OCI-LY1 (cell line): Measurements from ENCODE around the gene RAPGEF2.

Experiments used
- H2AFZ ChIP-seq: fragments of 200-600 bp; sonication (generic), shearing (Covaris generic); 2 replicates; pipeline ENCODE4 v1.6.0; 2014; ENCODE audit warnings: antibody characterized with exemption, mild to moderate bottlenecking, low read length
- H3F3A ChIP-seq: fragments of 200-600 bp; sonication (generic), shearing (Covaris generic); 2 replicates; pipeline ENCODE4 v1.6.0; 2014; ENCODE audit warnings: mild to moderate bottlenecking, antibody characterized with exemption, low read length, moderate library complexity; ENCODE audit not compliant: insufficient read depth
- H3K27ac ChIP-seq: fragments of 200-600 bp; sonication (generic); 2 replicates; pipeline ENCODE4 v1.5.1; 2014; ENCODE audit warnings: low read length, mixed run types, mild to moderate bottlenecking, low read depth; ENCODE audit not compliant: poor library complexity, severe bottlenecking
- H3K27me3 ChIP-seq: fragments of 200-600 bp; sonication (generic); 2 replicates; pipeline ENCODE4 v1.6.0; 2014; ENCODE audit warnings: antibody characterized with exemption, mild to moderate bottlenecking, low read length, moderate library complexity; ENCODE audit not compliant: insufficient read depth
- H3K36me3 ChIP-seq: fragments of 200-600 bp; sonication (generic); 2 replicates; pipeline ENCODE4 v1.6.1; 2014; ENCODE audit warnings: mild to moderate bottlenecking, antibody characterized with exemption, low read length, moderate library complexity, mixed read lengths; ENCODE audit not compliant: insufficient read depth
- H3K4me1 ChIP-seq: fragments of 200-600 bp; sonication (generic); 2 replicates; pipeline ENCODE4 v1.5.1; 2014; ENCODE audit warnings: mild to moderate bottlenecking, low read length, moderate library complexity; ENCODE audit not compliant: insufficient read depth, severe bottlenecking
- H3K4me2 ChIP-seq: fragments of 200-600 bp; sonication (generic), shearing (Covaris generic); 2 replicates; pipeline ENCODE4 v1.6.1; 2014; ENCODE audit warnings: low read length
- H3K4me3 ChIP-seq: fragments of 200-600 bp; sonication (generic); 2 replicates; pipeline ENCODE4 v1.5.1; 2014; ENCODE audit warnings: low read length, low read depth, mild to moderate bottlenecking, mixed read lengths; ENCODE audit not compliant: poor library complexity, severe bottlenecking
- H3K79me2 ChIP-seq: fragments of 200-600 bp; shearing (Covaris generic); 2 replicates; pipeline ENCODE4 v1.6.1; 2016; ENCODE audit warnings: mixed run types, low read length, mixed read lengths; ENCODE audit not compliant: insufficient read depth
- H3K9ac ChIP-seq: fragments of 200-600 bp; sonication (generic), shearing (Covaris generic); 2 replicates; pipeline ENCODE4 v1.6.1; 2014; ENCODE audit warnings: mild to moderate bottlenecking, low read length, mixed read lengths
- H3K9me2 ChIP-seq: fragments of 200-600 bp; sonication (generic), shearing (Covaris generic); 2 replicates; pipeline ENCODE4 v1.6.1; 2014; ENCODE audit warnings: low read depth, mild to moderate bottlenecking, low read length, mixed read lengths
- H3K9me3 ChIP-seq: fragments of 200-600 bp; shearing (Covaris generic); 2 replicates; pipeline ENCODE4 v1.6.1; 2014; ENCODE audit warnings: low read length, mixed read lengths
- H4K20me1 ChIP-seq: fragments of 200-600 bp; sonication (generic), shearing (Covaris generic); 2 replicates; pipeline ENCODE4 v1.6.0; 2016; ENCODE audit warnings: mild to moderate bottlenecking, low read length; ENCODE audit not compliant: insufficient read depth
- EZH2 ChIP-seq: fragments of 200-600 bp; sonication (generic), shearing (Covaris generic); IDR thresholded peaks from 2 replicates; pipeline ENCODE4 v1.8.0; 2017; ENCODE audit warnings: borderline replicate concordance, mixed run types, mild to moderate bottlenecking, antibody characterized with exemption, low read length, moderate library complexity, mixed read lengths
- TF ChIP-seq, protein P1 (sequence below): fragments of 200-600 bp; sonication (generic), shearing (Covaris generic); IDR thresholded peaks from 2 replicates; pipeline ENCODE4 v1.5.1; 2017; ENCODE audit warnings: mild to moderate bottlenecking, antibody characterized with exemption, low read length, moderate library complexity, mixed read lengths

Gene RAPGEF2

DNA sequence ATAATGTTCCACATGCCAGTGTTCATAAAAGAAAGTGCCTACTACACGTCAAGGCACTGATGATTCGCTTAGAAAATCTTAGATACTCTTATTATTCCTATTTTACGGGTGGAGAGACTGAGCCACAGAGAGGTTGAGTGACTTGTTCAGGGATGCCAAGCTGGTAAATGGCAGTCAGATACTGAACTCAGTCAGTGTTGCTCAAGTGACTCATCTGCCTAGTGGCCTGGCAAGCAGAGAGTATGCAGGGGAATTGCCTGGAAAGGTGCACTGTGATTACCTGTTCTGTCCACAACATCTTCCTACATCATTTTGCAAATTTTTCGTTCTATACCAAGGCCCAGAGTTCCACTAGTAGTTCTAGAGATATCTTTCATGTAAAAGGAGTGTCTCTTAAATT is 68.4 kb downstream of the RAPGEF2 start:
- H3K4me1 ChIP-seq, result no peaks in the 10 kb centered on the region
- no peaks in the 10 kb centered on the region for H3F3A ChIP-seq
- TF ChIP-seq EZH2, result no peak
- TF ChIP-seq, protein P1, sequence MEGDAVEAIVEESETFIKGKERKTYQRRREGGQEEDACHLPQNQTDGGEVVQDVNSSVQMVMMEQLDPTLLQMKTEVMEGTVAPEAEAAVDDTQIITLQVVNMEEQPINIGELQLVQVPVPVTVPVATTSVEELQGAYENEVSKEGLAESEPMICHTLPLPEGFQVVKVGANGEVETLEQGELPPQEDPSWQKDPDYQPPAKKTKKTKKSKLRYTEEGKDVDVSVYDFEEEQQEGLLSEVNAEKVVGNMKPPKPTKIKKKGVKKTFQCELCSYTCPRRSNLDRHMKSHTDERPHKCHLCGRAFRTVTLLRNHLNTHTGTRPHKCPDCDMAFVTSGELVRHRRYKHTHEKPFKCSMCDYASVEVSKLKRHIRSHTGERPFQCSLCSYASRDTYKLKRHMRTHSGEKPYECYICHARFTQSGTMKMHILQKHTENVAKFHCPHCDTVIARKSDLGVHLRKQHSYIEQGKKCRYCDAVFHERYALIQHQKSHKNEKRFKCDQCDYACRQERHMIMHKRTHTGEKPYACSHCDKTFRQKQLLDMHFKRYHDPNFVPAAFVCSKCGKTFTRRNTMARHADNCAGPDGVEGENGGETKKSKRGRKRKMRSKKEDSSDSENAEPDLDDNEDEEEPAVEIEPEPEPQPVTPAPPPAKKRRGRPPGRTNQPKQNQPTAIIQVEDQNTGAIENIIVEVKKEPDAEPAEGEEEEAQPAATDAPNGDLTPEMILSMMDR, result no peak
- no peak overlapping the region for H3K4me3 ChIP-seq
- H4K20me1 ChIP-seq, result no peaks in the 10 kb centered on the region
- no peak overlapping the region for H3K27ac ChIP-seq
- H2AFZ ChIP-seq, result no peak overlapping the region
- no peaks in the 10 kb centered on the region for H3K9me2 ChIP-seq
- no peak overlapping the region for H3K9ac ChIP-seq
- no peak overlapping the region for H3K4me2 ChIP-seq
- no peaks in the 10 kb centered on the region for H3K36me3 ChIP-seq
- no peaks in the 10 kb centered on the region for H3K79me2 ChIP-seq
- H3K27me3 ChIP-seq, result no peaks in the 10 kb centered on the region
- H3K9me3 ChIP-seq, result no peaks in the 10 kb centered on the region

DNA sequence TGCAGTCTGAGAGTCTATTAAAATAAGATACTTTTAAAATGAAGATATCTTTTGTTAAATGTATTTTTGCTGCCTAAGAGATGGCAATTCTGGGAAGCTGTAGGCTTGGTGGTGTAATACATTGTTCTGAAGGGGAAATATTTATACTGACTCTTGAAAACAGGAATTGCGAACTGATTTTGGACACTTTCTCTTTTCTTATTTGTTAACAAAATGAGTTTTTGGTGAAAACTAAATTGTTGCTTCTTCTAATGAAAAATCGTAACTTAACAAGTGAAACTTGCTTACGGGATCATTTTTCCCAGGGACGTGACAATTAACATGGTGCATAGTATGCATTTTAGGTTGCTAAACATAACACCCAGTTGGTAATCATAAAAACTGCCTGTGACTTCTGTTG is 71.0 kb downstream of the RAPGEF2 start:
- H3F3A ChIP-seq, result no peaks in the 10 kb centered on the region
- no peaks in the 10 kb centered on the region for H3K36me3 ChIP-seq
- no peak overlapping the region for H3K4me3 ChIP-seq
- H3K4me1 ChIP-seq, result no peaks in the 10 kb centered on the region
- no peak overlapping the region for H3K27ac ChIP-seq
- no peak overlapping the region for H3K4me2 ChIP-seq
- no peaks in the 10 kb centered on the region for H3K9me3 ChIP-seq
- no peak overlapping the region for H3K9ac ChIP-seq
- H3K27me3 ChIP-seq, result no peaks in the 10 kb centered on the region
- no peaks in the 10 kb centered on the region for H3K79me2 ChIP-seq
- H2AFZ ChIP-seq, result no peak overlapping the region
- TF ChIP-seq, protein P1, result no peak
- TF ChIP-seq EZH2, result no peak
- H4K20me1 ChIP-seq, result no peaks in the 10 kb centered on the region
- H3K9me2 ChIP-seq, result no peaks in the 10 kb centered on the region

DNA sequence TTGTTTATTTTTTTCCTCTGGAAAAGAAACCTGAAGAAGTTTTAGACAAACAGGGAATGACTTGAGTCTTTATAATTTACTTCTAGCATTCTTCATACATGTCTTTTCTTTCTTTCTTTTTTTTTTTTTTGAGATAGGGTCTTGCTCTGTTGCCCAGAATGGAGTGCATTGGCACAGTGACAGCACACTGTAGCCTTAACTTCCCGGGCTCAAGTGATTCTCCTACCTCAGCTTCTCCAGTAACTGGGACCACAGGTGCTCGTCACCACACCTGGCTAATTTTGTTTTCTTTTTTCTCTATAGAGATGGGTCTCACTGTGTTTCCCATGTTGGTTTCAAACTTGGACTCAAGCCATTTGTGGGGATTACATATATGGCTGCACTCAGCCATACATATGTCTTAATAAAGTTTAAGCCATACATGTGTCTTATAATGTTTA is 71.8 kb downstream of the RAPGEF2 start:
- Histone ChIP-seq H3K9me2 (no peaks in the 10 kb centered on the region), H3F3A (no peaks in the 10 kb centered on the region), H3K4me3 (no peak overlapping the region), H4K20me1 (no peaks in the 10 kb centered on the region), H3K9ac (no peak overlapping the region), H3K4me2 (no peak overlapping the region), H2AFZ (no peak overlapping the region), H3K4me1 (no peaks in the 10 kb centered on the region), H3K27ac (no peak overlapping the region), H3K27me3 (no peaks in the 10 kb centered on the region), H3K79me2 (no peaks in the 10 kb centered on the region), H3K9me3 (no peaks in the 10 kb centered on the region), H3K36me3 (no peaks in the 10 kb centered on the region)
- TF ChIP-seq, protein P1, result no peak
- TF ChIP-seq EZH2, result no peak
